SK-N-SH (cell line): ENCODE results near the gene TTC27. TPM values are rescaled to one million over a fixed set of nuclear protein-coding genes. Genes with fewer than 3 reads are reported as not detected.

Experiments
- CTCF ChIA-PET: fragments of 300-600, 350-600 bp; formaldehyde crosslinking; extraction: SDS; loops from one replicate; lab custom pipeline; 2021; lab: Yijun Ruan, JAX
- POLR2A ChIA-PET: fragments of 350-600 bp; sonication (Branson Sonifier 250); formaldehyde crosslinking; extraction: SDS; loops from one replicate; lab custom pipeline; 2020; ENCODE audit warnings: antibody characterized with exemption, inconsistent platforms; lab: Yijun Ruan, JAX
- DNase-seq: peaks from one replicate; pipeline ENCODE4 v3.0.0; 2012
- H2AFZ ChIP-seq: fragments of 200-600 bp; sonication (generic); 2 replicates; pipeline ENCODE4 v1.8.1; 2016; ENCODE audit warnings: antibody characterized with exemption, mild to moderate bottlenecking, low read depth
- H3F3A ChIP-seq: fragments of 200-600 bp; sonication (generic); replicated peaks from 2 replicates; pipeline ENCODE3; 2016; ENCODE audit warnings: antibody characterized with exemption, mild to moderate bottlenecking; ENCODE audit not compliant: insufficient read depth
- H3K27ac ChIP-seq, 2 experiments: fragments of 200-500 bp in 1 of 2; fragments of 200-600 bp in 1 of 2; sonication (Bioruptor generic) in 1 of 2; sonication (generic), shearing (Covaris generic) in 1 of 2; 2 replicates each; pipeline versions ENCODE4 v1.5.1 to v1.6.1; 2014 to 2016; ENCODE audit warnings: low read depth in 2 of 2, inconsistent platforms in 1 of 2, low read length in 1 of 2, mild to moderate bottlenecking in 1 of 2, mixed read lengths in 1 of 2
- H3K27me3 ChIP-seq: fragments of 200-600 bp; sonication (generic), shearing (Covaris generic); 2 replicates; pipeline ENCODE4 v1.6.1; 2016; ENCODE audit warnings: mixed run types; ENCODE audit not compliant: insufficient read depth
- H3K36me3 ChIP-seq, 2 experiments: fragments of 200-500 bp in 1 of 2; fragments of 200-600 bp in 1 of 2; sonication (Bioruptor generic) in 1 of 2; sonication (generic) in 1 of 2; replicated peaks in 1 of 2; 2 replicates each; pipeline versions ENCODE3 to v1.5.1; 2014 to 2016; ENCODE audit warnings: low read length in 1 of 2, mild to moderate bottlenecking in 1 of 2; ENCODE audit not compliant: insufficient read depth in 2 of 2, control insufficient read depth in 1 of 2
- H3K4me1 ChIP-seq, 2 experiments: fragments of 200-500 bp in 1 of 2; fragments of 200-600 bp in 1 of 2; sonication (Bioruptor generic) in 1 of 2; sonication (generic), shearing (Covaris generic) in 1 of 2; 2 replicates each; pipeline versions ENCODE4 v1.5.1 to v1.6.1; 2014 to 2016; ENCODE audit warnings: low read depth in 1 of 2, low read length in 1 of 2, mixed run types in 1 of 2; ENCODE audit not compliant: insufficient read depth in 2 of 2, control insufficient read depth in 1 of 2
- H3K4me2 ChIP-seq: fragments of 200-600 bp; sonication (generic), shearing (Covaris generic); 2 replicates; pipeline ENCODE4 v1.6.1; 2017; ENCODE audit warnings: mixed run types
- H3K4me3 ChIP-seq, 2 experiments: fragments of 200-500 bp in 1 of 2; fragments of 200-600 bp in 1 of 2; sonication (Bioruptor generic) in 1 of 2; sonication (generic), shearing (Covaris generic) in 1 of 2; 2 replicates each; pipeline versions ENCODE4 v1.5.1 to v1.8.1; 2014 to 2016; ENCODE audit warnings: low read depth in 2 of 2, inconsistent platforms in 1 of 2, low read length in 1 of 2, mild to moderate bottlenecking in 1 of 2, mixed read lengths in 1 of 2, moderate library complexity in 1 of 2
- H3K79me2 ChIP-seq: fragments of 200-600 bp; sonication (generic); 2 replicates; pipeline ENCODE4 v1.8.1; 2017; ENCODE audit warnings: mild to moderate bottlenecking; ENCODE audit not compliant: insufficient read depth
- H3K9ac ChIP-seq: fragments of 200-600 bp; sonication (generic); 2 replicates; pipeline ENCODE4 v1.6.1; 2017; ENCODE audit warnings: mixed run types
- H3K9me2 ChIP-seq: fragments of 200-600 bp; sonication (generic); 2 replicates; pipeline ENCODE4 v1.6.1; 2017; ENCODE audit warnings: mixed run types
- H3K9me3 ChIP-seq: fragments of 200-600 bp; sonication (generic); 2 replicates; pipeline ENCODE4 v1.6.1; 2017; ENCODE audit warnings: mixed run types, mild to moderate bottlenecking, moderate library complexity
- H4K20me1 ChIP-seq: fragments of 200-600 bp; sonication (generic); 2 replicates; pipeline ENCODE4 v1.6.1; 2017; ENCODE audit warnings: mild to moderate bottlenecking, mixed run types; ENCODE audit not compliant: insufficient read depth
- ELF1 ChIP-seq: IDR thresholded peaks from 2 replicates; pipeline ENCODE4 v1.4.0; 2012
- EP300 ChIP-seq, 2 experiments: IDR thresholded peaks; 2 replicates each; pipeline versions ENCODE4 v1.4.0 to v1.6.1; 2012; ENCODE audit warnings: borderline replicate concordance in 1 of 2, low read depth in 1 of 2, low read length in 1 of 2
- FOXM1 ChIP-seq: IDR thresholded peaks from 2 replicates; pipeline ENCODE4 v1.4.0; 2012; ENCODE audit warnings: low read depth, mild to moderate bottlenecking
- JUND ChIP-seq: IDR thresholded peaks from 2 replicates; pipeline ENCODE4 v1.4.0; 2012
- MXI1 ChIP-seq: IDR thresholded peaks from 2 replicates; pipeline ENCODE4 v1.6.1; 2012; ENCODE audit warnings: mild to moderate bottlenecking, low read depth, low read length, improper control_type of control experiment
- NFIC ChIP-seq: IDR thresholded peaks from 2 replicates; pipeline ENCODE4 v1.4.0; 2012; ENCODE audit warnings: borderline replicate concordance
- RAD21 ChIP-seq: IDR thresholded peaks from 2 replicates; pipeline ENCODE4 v1.6.1; 2012; ENCODE audit warnings: mild to moderate bottlenecking, low read length
- RCOR1 ChIP-seq: fragments of 150-350 bp; IDR thresholded peaks from 2 replicates; pipeline ENCODE4 v1.6.1; 2017; ENCODE audit warnings: antibody characterized with exemption, low read length
- RXRA ChIP-seq: IDR thresholded peaks from 2 replicates; pipeline ENCODE4 v1.4.0; 2012; ENCODE audit warnings: low read depth, mild to moderate bottlenecking, borderline replicate concordance
- TEAD4 ChIP-seq: IDR thresholded peaks from 2 replicates; pipeline ENCODE4 v1.4.0; 2012; ENCODE audit warnings: mild to moderate bottlenecking, borderline replicate concordance; ENCODE audit not compliant: insufficient read depth
- WGBS: methylation state at CpG from one replicate; pipeline ENCODE4 v1.1.6; 2017; ENCODE audit warnings: low lambda C conversion rate; 5-methylcytosine and 5-hydroxymethylcytosine counted together
- polyA plus RNA-seq, 3 experiments: library from polyadenylated mRNA; depleted of rRNA; stranded (reverse); fragments of >200 nt; gene quantifications; 2 replicates each; pipeline ENCODE4 v1.2.3, GENCODE V29; 2012
- TF ChIP-seq, protein P1 (sequence below): fragments of 150-350 bp; IDR thresholded peaks from 2 replicates; pipeline ENCODE4 v1.6.1; 2017; ENCODE audit warnings: antibody characterized with exemption, low read length, low read depth, borderline replicate concordance
- TF ChIP-seq, protein P2 (sequence below): IDR thresholded peaks from 2 replicates; pipeline ENCODE4; 2012
- TF ChIP-seq, protein P3 (sequence below): IDR thresholded peaks from 2 replicates; pipeline ENCODE4 v1.4.0; 2012; ENCODE audit warnings: low read depth, borderline replicate concordance
- TF ChIP-seq, protein P4 (sequence below): fragments of 200-600 bp; sonication (generic); IDR thresholded peaks from 2 replicates; pipeline ENCODE4 v1.6.1; 2017; ENCODE audit warnings: antibody characterized with exemption, mild to moderate bottlenecking, moderate library complexity

Gene TTC27
- polyA plus RNA-seq, 1 of the 3 experiments (the other 2 are of a cell fraction), result 14.4 TPM

DNA sequence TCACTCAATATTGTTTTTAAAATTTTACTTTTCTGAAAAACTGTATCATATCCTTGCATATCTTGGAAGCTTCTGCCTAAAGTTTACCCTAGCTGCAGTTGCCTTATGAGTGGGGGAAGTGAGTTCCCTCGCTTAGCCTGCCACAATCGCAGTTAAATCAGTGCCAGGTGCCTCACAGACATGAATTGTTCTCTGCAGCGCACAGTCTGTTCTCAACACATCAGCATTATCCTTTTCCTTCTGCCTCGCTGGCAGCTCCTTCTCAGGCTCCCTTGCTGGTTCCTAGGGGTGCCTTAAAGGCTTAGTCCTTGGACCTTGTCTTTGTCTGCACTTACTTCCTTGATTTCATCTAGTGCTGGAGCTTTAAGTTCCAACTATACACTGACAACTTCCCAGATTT lies 132.8 kb downstream of the TTC27 start:
- H3K9me2 ChIP-seq, result no peaks in the 10 kb centered on the region
- no peak overlapping the region for H2AFZ ChIP-seq
- no peaks in the 10 kb centered on the region for H4K20me1 ChIP-seq
- no peak for DNase-seq
- no peak overlapping the region for H3K9ac ChIP-seq
- H3F3A ChIP-seq, result no peaks in the 10 kb centered on the region
- no peak overlapping the region for H3K4me3 ChIP-seq
- H3K79me2 ChIP-seq, result no peaks in the 10 kb centered on the region
- H3K27ac ChIP-seq, result no peak overlapping the region
- no peaks in the 10 kb centered on the region for H3K4me1 ChIP-seq
- WGBS, result 97% methylated on average over 4 of the region's 4 CpGs
- no peaks in the 10 kb centered on the region for H3K27me3 ChIP-seq
- H3K4me2 ChIP-seq, result no peak overlapping the region
- TF ChIP-seq RCOR1, result no peak
- TF ChIP-seq EP300 (IDR thresholded peaks at IDR 0.05; ENCODE audit: borderline replicate concordance in 1 of 2, low read depth in 1 of 2, low read length in 1 of 2), result no peak
- TF ChIP-seq JUND, result no peak
- TF ChIP-seq, protein P1, sequence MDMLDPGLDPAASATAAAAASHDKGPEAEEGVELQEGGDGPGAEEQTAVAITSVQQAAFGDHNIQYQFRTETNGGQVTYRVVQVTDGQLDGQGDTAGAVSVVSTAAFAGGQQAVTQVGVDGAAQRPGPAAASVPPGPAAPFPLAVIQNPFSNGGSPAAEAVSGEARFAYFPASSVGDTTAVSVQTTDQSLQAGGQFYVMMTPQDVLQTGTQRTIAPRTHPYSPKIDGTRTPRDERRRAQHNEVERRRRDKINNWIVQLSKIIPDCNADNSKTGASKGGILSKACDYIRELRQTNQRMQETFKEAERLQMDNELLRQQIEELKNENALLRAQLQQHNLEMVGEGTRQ, result no peak
- TF ChIP-seq, protein P2, sequence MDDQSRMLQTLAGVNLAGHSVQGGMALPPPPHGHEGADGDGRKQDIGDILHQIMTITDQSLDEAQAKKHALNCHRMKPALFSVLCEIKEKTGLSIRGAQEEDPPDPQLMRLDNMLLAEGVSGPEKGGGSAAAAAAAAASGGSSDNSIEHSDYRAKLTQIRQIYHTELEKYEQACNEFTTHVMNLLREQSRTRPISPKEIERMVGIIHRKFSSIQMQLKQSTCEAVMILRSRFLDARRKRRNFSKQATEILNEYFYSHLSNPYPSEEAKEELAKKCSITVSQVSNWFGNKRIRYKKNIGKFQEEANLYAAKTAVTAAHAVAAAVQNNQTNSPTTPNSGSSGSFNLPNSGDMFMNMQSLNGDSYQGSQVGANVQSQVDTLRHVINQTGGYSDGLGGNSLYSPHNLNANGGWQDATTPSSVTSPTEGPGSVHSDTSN, result no peak
- TF ChIP-seq RXRA, result no peak
- no peak for TF ChIP-seq MXI1
- no peak for TF ChIP-seq ELF1
- TF ChIP-seq, protein P3, sequence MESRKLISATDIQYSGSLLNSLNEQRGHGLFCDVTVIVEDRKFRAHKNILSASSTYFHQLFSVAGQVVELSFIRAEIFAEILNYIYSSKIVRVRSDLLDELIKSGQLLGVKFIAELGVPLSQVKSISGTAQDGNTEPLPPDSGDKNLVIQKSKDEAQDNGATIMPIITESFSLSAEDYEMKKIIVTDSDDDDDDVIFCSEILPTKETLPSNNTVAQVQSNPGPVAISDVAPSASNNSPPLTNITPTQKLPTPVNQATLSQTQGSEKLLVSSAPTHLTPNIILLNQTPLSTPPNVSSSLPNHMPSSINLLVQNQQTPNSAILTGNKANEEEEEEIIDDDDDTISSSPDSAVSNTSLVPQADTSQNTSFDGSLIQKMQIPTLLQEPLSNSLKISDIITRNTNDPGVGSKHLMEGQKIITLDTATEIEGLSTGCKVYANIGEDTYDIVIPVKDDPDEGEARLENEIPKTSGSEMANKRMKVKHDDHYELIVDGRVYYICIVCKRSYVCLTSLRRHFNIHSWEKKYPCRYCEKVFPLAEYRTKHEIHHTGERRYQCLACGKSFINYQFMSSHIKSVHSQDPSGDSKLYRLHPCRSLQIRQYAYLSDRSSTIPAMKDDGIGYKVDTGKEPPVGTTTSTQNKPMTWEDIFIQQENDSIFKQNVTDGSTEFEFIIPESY, result no peak
- no peak for TF ChIP-seq FOXM1
- TF ChIP-seq, protein P4, sequence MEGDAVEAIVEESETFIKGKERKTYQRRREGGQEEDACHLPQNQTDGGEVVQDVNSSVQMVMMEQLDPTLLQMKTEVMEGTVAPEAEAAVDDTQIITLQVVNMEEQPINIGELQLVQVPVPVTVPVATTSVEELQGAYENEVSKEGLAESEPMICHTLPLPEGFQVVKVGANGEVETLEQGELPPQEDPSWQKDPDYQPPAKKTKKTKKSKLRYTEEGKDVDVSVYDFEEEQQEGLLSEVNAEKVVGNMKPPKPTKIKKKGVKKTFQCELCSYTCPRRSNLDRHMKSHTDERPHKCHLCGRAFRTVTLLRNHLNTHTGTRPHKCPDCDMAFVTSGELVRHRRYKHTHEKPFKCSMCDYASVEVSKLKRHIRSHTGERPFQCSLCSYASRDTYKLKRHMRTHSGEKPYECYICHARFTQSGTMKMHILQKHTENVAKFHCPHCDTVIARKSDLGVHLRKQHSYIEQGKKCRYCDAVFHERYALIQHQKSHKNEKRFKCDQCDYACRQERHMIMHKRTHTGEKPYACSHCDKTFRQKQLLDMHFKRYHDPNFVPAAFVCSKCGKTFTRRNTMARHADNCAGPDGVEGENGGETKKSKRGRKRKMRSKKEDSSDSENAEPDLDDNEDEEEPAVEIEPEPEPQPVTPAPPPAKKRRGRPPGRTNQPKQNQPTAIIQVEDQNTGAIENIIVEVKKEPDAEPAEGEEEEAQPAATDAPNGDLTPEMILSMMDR, result no peak
- no peak for TF ChIP-seq RAD21
- TF ChIP-seq NFIC, result no peak
- TF ChIP-seq TEAD4, result no peak
- ChIA-PET POLR2A (no interaction called here), CTCF (interaction anchor here (4.8 kb wide), 1 partner anchor 12 kb away, joined by 29 read pairs; no protein-coding TSS in a partner anchor)
- H3K36me3 ChIP-seq, result peaks cover 20 to 28% of the 10 kb centered on the region in 2 experiments
- H3K9me3 ChIP-seq, result no peaks in the 10 kb centered on the region
